Fibroblast of the aortic adventitia (primary cell): ENCODE results near the gene GRM7. TPM values are rescaled to one million over a fixed set of nuclear protein-coding genes. Genes with fewer than 3 reads are reported as not detected.

ENCODE experiments used
- DNase-seq: peaks from one replicate; pipeline ENCODE4 v3.0.0-alpha.2; 2010; ENCODE audit warnings: low read depth
- H3K4me3 ChIP-seq: 2 replicates; pipeline ENCODE4 v1.5.1; 2011; ENCODE audit warnings: low read depth, mild to moderate bottlenecking, control low read depth, low read length, moderate library complexity
- total RNA-seq: library from RNA; depleted of rRNA; stranded (reverse); fragments of >200 nt; gene quantifications from 2 replicates; pipeline ENCODE4 v1.2.3, GENCODE V29; 2012; ENCODE audit warnings: low replicate concordance
- TF ChIP-seq, protein P1 (sequence below): IDR thresholded peaks from 2 replicates; pipeline ENCODE4 v1.5.1; 2011; ENCODE audit warnings: mild to moderate bottlenecking, low read length, control low read depth, inconsistent platforms; ENCODE audit not compliant: insufficient read depth

GRM7 gene
- total RNA-seq, 1 donor = 0.09 TPM

DNA sequence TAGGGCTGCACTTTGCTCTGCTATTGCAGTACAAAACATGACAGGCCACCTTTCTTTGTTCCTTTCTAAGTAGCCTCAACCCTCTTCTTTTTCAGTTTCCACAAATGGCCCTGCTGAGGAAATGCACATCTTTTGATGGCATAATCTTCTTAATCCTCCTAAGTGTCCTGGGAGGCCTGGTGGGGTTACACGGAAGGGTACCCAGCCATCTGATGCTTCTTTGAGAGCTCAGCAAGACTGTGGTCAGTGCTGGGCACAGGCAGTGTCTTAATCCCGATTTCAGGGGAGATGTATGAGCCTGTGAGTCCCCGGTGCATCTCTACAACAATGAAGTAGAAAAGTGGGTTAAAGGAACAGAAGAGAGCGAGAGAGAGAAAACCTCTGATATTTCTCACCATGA is 404.8 kb downstream of the GRM7 start:
- H3K4me3 ChIP-seq = no peak overlapping the region
- no peak for DNase-seq
- TF ChIP-seq, protein P1, sequence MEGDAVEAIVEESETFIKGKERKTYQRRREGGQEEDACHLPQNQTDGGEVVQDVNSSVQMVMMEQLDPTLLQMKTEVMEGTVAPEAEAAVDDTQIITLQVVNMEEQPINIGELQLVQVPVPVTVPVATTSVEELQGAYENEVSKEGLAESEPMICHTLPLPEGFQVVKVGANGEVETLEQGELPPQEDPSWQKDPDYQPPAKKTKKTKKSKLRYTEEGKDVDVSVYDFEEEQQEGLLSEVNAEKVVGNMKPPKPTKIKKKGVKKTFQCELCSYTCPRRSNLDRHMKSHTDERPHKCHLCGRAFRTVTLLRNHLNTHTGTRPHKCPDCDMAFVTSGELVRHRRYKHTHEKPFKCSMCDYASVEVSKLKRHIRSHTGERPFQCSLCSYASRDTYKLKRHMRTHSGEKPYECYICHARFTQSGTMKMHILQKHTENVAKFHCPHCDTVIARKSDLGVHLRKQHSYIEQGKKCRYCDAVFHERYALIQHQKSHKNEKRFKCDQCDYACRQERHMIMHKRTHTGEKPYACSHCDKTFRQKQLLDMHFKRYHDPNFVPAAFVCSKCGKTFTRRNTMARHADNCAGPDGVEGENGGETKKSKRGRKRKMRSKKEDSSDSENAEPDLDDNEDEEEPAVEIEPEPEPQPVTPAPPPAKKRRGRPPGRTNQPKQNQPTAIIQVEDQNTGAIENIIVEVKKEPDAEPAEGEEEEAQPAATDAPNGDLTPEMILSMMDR = no peak

DNA sequence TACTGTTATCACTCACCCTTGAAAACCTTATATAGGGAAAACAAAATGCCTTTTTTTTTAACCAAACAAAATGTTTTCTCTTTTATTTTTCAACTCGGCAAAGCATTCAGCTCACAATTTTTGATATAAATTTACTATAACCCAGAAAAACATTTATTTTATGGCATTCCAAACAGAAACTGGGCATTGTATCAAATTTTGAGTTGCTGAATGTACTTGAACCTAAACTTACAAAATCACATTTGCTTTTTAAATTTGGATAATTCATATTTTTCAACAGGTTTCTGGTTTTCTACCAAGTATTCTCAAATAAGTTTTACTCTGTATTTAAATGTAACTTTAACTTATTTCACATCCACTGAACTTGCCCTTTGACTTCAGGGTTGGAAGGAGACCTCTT is 405.6 kb downstream of the GRM7 start:
- DNase-seq = no peak
- no peak overlapping the region for H3K4me3 ChIP-seq
- TF ChIP-seq, protein P1 = no peak

DNA sequence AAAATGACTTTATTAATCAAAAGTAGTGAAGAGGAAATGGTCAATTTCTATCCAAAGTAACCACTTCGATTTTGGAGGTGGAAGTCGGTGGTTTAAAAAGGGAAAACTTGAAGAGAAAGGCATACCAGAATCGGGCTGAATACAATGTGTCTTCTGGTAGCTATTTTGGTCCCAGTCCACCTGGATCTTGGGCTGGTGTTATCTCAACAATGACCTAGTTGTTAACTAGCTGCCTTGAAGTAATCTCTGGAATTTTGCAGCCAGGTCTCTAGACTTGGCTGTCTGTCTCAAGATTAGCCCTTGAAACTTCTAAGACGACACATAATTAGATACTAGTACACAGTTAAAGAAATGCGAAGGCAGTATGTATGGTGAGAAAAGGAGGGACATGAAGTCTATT is 409.8 kb downstream of the GRM7 start:
- DNase-seq = no peak
- TF ChIP-seq, protein P1 = no peak
- no peak overlapping the region for H3K4me3 ChIP-seq

DNA sequence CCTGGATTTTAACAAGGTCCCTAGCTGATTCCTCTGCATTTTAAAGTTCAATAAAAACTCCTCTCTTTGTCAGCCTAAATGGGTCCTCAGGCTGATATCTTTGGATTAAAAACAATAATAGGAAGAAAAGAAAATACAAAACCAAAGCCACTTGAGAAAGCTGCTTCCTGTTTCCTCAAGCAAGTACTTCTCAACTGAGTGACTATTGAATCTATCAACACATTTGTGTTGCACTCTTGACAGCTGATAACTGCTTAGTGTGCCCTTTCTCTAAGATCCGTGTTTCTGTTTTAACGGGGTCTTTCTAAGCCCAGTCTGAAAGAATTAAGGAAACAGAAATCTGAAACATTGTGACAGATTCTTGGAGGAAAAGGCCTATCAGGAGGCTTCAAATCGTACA is 410.7 kb downstream of the GRM7 start:
- TF ChIP-seq, protein P1 = no peak
- no peak for DNase-seq
- H3K4me3 ChIP-seq = no peak overlapping the region

DNA sequence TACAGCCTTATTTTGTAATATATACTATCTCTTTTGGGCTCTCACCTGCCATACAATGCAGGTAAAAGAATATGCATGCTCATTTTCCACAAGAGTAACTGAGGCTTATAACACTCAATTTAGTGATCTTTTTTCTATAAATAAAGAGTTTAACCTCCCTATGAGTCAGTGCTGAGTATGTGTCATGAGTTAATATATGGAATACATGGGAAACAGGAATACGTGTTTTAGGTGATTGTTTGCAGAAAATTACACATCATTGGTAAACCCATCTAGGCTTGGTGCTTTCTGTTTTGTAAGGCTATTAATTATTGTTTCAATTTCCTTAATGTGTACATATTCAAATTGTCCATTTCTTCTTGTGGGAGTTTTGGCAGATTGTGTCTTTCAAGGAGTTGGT is 411.3 kb downstream of the GRM7 start:
- H3K4me3 ChIP-seq = no peak overlapping the region
- TF ChIP-seq, protein P1 = no peak
- DNase-seq = no peak

DNA sequence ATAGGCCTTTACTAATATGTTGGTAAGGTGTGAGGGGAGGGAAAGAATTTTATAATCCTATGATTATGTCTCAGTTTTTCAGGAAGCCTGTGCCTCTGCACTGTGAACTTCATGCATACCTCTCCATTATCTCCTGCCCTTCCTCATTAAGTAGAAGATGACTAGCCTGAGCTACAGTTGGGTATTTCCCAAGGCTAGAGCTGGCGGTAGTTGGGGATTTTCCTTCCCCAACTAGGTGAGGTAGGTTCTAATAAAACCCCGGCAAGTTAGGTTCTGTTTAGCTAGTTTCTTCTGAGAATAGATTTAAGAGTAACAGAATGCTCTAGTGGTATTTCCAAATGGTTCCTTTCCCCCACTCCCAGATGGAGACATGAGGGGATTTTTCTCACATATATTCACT is 414.5 kb downstream of the GRM7 start:
- H3K4me3 ChIP-seq = no peak overlapping the region
- DNase-seq = no peak
- TF ChIP-seq, protein P1 = no peak

DNA sequence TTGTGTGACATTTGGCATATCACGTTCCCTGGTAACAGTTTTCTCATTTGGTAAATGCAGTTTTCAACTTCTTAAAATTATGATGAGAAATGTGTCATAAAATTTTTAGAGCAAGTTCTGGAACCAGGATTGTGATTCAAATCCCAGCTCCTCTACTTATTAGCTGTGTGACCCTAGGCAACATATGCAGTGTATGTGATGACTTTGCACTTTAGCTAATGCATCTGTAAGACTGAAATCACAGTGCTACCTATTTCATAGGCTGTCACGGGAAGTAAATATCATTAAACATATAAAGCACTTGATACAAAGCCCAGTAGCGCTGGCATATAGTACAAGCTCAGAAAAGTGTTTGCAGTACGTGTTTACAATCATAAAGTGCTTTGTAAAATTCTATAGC is 419.4 kb downstream of the GRM7 start:
- TF ChIP-seq, protein P1 = no peak
- no peak overlapping the region for H3K4me3 ChIP-seq
- no peak for DNase-seq
